Natural killer cell (primary cell): ENCODE results near the gene CAMTA1. TPM values are rescaled to one million over a fixed set of nuclear protein-coding genes. Genes with fewer than 3 reads are reported as not detected.

ENCODE experiments used
- ATAC-seq, 3 donors: fragments of 150-1000 bp in 2 of 3; fragments of 200-7000 bp in 1 of 3; cut with Tn5 transposase; 1 replicate in 1 of 3; 2 replicates in 2 of 3; pipeline ENCODE4 v1.10.0; 2021; ENCODE audit warnings: mild to moderate bottlenecking in 2 of 3, moderate library complexity in 2 of 3
- DNase-seq, 2 donors: peaks; one replicate each; pipeline versions ENCODE4 v3.0.0 to v3.0.0-alpha.2; 2013 to 2021; ENCODE audit warnings: mixed read lengths in 1 of 2
- H3K27ac ChIP-seq: one replicate; pipeline ENCODE4 v1.5.1; 2013; ENCODE audit warnings: mild to moderate bottlenecking, low read length
- H3K27me3 ChIP-seq: one replicate; pipeline ENCODE4 v1.6.1; 2013; ENCODE audit warnings: low read length; ENCODE audit not compliant: control insufficient read depth, insufficient read depth
- H3K36me3 ChIP-seq: one replicate; pipeline ENCODE4 v1.6.1; 2013; ENCODE audit warnings: low read length; ENCODE audit not compliant: control insufficient read depth, insufficient read depth
- H3K4me1 ChIP-seq: one replicate; pipeline ENCODE4 v1.6.1; 2013; ENCODE audit warnings: low read length; ENCODE audit not compliant: control insufficient read depth, insufficient read depth
- H3K4me3 ChIP-seq: one replicate; pipeline ENCODE4 v1.5.1; 2013; ENCODE audit warnings: low read length
- H3K9me3 ChIP-seq: one replicate; pipeline ENCODE4 v1.6.1; 2013; ENCODE audit warnings: low read length; ENCODE audit not compliant: control insufficient read depth, insufficient read depth
- H3K27ac Mint-ChIP-seq, 2 donors: one replicate each; pipeline ENCODE4 v1.8.0; 2022; ENCODE audit warnings: mild to moderate bottlenecking in 2 of 2, mixed read lengths in 2 of 2, moderate library complexity in 1 of 2
- H3K27me3 Mint-ChIP-seq, 2 donors: one replicate each; pipeline ENCODE4 v1.8.0; 2022; ENCODE audit warnings: low read depth in 2 of 2, mixed read lengths in 2 of 2
- H3K36me3 Mint-ChIP-seq: one replicate; pipeline ENCODE4 v1.8.0; 2022; ENCODE audit warnings: mixed read lengths
- H3K4me1 Mint-ChIP-seq, 2 donors: one replicate each; pipeline ENCODE4 v1.8.0; 2022; ENCODE audit warnings: mixed read lengths in 2 of 2
- H3K4me3 Mint-ChIP-seq: one replicate; pipeline ENCODE4 v1.8.0; 2022; ENCODE audit warnings: mild to moderate bottlenecking, moderate library complexity, mixed read lengths
- H3K9me3 Mint-ChIP-seq, 2 donors: one replicate each; pipeline ENCODE4 v1.8.0; 2022; ENCODE audit warnings: mixed read lengths in 2 of 2
- WGBS: methylation state at CpG from one replicate; pipeline ENCODE4 v1.1.7; 2013; ENCODE audit warnings: missing lambda C conversion rate; ENCODE audit not compliant: insufficient coverage; 5-methylcytosine and 5-hydroxymethylcytosine counted together
- intact Hi-C: fragments of 100-400 bp; cut with micrococcal nuclease; formaldehyde crosslinking; loops from one replicate; pipeline ENCODE4 v1.14.2; 2022
- total RNA-seq, 4 donors: library from RNA; stranded (reverse); fragments of 120-200 nt in 1 of 4; gene quantifications; one replicate each; pipeline versions ENCODE4 v1.2.3 to v1.2.4, GENCODE V29; 2013 to 2022
- TF ChIP-seq, protein P1 (sequence below): fragments of 200-600 bp; IDR thresholded peaks from one replicate; pipeline ENCODE4 v1.8.0; 2022; ENCODE audit warnings: antibody characterized with exemption

CAMTA1 gene
- total RNA-seq, 3 donors from 2014 or later (not counting 1 experiment from before 2014, with no cell fraction given), result 40.6 to 53.3 (median 44.9) TPM

DNA sequence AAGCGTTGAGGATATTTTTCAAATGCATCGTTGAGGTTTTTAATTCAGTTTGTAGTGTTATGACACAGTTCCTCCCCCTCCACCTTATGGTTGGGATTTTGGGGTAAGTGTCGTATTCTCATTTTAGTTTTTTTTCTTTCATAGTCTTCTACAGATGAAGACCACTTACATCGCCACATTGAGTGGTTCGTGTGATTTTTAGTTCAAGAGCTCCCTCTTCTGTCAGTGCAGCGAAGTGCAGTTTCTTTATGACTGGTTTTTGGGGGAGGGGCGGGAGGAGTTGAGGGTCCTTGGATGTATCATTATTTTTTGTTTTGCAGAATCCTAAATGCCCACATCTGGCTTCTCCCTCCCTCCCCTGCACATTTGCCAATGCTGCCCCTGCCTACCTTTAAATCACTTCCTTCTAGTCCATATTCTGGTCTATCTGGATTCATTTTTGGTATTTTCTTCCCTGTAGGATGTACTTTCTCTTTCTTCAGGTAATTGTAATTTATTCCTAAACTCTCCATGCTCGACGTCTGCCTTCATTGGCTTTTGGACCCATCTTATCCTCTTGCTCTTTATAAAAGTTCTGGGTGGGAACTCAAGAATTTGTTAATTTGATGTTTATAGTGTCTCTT is 433.1 kb downstream of the CAMTA1 start:
- intact Hi-C loops, result no loop called here
- DNase-seq, result peak in 1 of 2 donors; percentile 47
- Mint-ChIP-seq H3K27me3 (peaks cover 13 to 31% of the 10 kb centered on the region in 2 donors), H3K9me3 (no peaks in the 10 kb centered on the region), H3K27ac (no peak overlapping the region), H3K4me1 (no peaks in the 10 kb centered on the region), H3K36me3 (no peaks in the 10 kb centered on the region), H3K4me3 (no peak overlapping the region)
- Histone ChIP-seq H3K9me3 (no peaks in the 10 kb centered on the region), H3K4me1 (no peaks in the 10 kb centered on the region), H3K36me3 (no peaks in the 10 kb centered on the region), H3K27me3 (no peaks in the 10 kb centered on the region), H3K4me3 (no peak overlapping the region), H3K27ac (no peak overlapping the region)
- ATAC-seq, result no peak
- WGBS, result 100% methylated on average over 1 of the region's 9 CpGs
- TF ChIP-seq, protein P1, sequence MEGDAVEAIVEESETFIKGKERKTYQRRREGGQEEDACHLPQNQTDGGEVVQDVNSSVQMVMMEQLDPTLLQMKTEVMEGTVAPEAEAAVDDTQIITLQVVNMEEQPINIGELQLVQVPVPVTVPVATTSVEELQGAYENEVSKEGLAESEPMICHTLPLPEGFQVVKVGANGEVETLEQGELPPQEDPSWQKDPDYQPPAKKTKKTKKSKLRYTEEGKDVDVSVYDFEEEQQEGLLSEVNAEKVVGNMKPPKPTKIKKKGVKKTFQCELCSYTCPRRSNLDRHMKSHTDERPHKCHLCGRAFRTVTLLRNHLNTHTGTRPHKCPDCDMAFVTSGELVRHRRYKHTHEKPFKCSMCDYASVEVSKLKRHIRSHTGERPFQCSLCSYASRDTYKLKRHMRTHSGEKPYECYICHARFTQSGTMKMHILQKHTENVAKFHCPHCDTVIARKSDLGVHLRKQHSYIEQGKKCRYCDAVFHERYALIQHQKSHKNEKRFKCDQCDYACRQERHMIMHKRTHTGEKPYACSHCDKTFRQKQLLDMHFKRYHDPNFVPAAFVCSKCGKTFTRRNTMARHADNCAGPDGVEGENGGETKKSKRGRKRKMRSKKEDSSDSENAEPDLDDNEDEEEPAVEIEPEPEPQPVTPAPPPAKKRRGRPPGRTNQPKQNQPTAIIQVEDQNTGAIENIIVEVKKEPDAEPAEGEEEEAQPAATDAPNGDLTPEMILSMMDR, result peak; percentile 44

DNA sequence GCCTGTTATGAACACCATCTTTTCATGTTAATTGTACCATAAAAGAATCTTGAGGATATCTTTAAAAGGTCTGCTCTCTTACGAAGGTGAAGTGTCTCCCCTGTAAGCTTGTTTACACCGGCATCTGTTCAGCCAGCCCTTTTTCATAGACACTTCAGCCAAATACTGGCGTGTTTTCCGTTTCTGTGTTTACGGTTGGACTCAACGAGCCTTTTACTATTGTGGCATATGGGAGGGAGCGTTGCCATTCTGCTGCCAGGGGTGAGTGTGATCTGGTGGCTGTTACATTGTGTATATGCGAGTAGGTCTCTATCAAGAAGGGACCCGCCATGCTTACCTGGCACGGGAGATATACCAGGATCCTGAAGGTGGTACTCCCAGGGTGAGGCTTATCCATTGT is 433.8 kb downstream of the CAMTA1 start:
- H3K4me3 Mint-ChIP-seq, result no peak overlapping the region
- intact Hi-C loops, result no loop called here

DNA sequence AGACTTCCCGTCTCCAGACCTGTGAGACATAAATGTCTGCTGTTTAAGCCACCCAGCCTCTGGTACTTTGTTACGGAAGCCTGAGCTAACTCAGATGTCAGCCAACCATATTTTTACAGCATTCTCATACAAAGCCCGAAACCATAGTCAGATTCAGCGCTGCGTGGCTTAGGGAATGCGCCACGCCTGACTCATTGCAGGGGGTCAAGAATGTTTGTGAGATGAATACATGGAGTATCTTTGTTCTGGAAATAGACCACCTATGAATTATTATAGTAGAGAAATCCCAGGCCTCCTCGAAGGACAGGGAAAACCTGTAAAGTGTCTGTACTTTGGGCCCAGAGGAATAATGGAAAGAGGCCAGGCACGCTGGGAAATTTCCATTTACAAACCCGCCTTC is 434.8 kb downstream of the CAMTA1 start:
- Mint-ChIP-seq H3K9me3 (no peaks in the 10 kb centered on the region), H3K27ac (no peak overlapping the region), H3K4me1 (no peaks in the 10 kb centered on the region), H3K36me3 (no peaks in the 10 kb centered on the region), H3K27me3 (peaks cover 13 to 24% of the 10 kb centered on the region in 2 donors), H3K4me3 (no peak overlapping the region)
- Histone ChIP-seq H3K9me3 (no peaks in the 10 kb centered on the region), H3K27ac (no peak overlapping the region), H3K36me3 (no peaks in the 10 kb centered on the region), H3K4me3 (no peak overlapping the region), H3K27me3 (no peaks in the 10 kb centered on the region), H3K4me1 (no peaks in the 10 kb centered on the region)
- intact Hi-C loops, result no loop called here
- TF ChIP-seq, protein P1, result no peak
- 91% methylated on average over 10 of the region's 10 CpGs for WGBS
- DNase-seq, result no peak
- no peak for ATAC-seq

More for the DNA sequence above, 433.8 kb downstream of the CAMTA1 start:
- Histone ChIP-seq H3K9me3 (no peaks in the 10 kb centered on the region), H3K4me3 (no peak overlapping the region), H3K4me1 (no peaks in the 10 kb centered on the region), H3K27ac (no peak overlapping the region), H3K36me3 (no peaks in the 10 kb centered on the region), H3K27me3 (no peaks in the 10 kb centered on the region)
- 89% methylated on average over 10 of the region's 10 CpGs for WGBS
- no peak for ATAC-seq
- DNase-seq, result no peak
- H3K4me1 Mint-ChIP-seq, result no peaks in the 10 kb centered on the region
- peaks cover 13 to 31% of the 10 kb centered on the region in 2 donors for H3K27me3 Mint-ChIP-seq
- H3K27ac Mint-ChIP-seq, result no peak overlapping the region
- no peaks in the 10 kb centered on the region for H3K36me3 Mint-ChIP-seq
- no peaks in the 10 kb centered on the region for H3K9me3 Mint-ChIP-seq
- TF ChIP-seq, protein P1, result no peak

DNA sequence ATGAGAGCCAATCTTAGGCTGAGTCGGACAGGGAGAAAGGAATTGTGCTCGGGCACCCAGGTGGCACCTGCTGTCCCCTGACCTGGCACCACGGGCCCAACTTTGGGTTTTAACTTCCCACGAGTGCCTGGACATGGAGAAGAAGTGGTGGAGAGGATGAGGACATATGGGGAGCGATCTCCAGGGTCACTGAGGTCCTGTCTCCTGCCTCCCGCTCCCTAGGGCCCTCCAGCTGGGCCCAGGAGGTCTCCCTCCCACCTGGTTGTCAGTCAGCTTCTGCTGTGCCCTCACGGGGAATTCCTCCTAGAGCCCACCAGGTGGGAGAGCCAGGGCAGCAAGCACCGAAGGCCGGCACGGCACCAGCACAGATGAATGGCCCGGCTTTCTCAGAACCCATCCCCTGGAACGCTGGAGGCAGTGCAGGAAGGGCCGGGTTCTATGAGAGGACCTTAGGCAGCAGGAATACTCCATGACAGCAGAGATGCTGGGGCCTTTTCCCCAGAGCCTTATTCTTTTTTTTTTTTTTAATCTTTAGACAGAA is 435.5 kb downstream of the CAMTA1 start:
- Mint-ChIP-seq H3K4me1 (no peaks in the 10 kb centered on the region), H3K27ac (no peak overlapping the region), H3K9me3 (no peaks in the 10 kb centered on the region), H3K4me3 (no peak overlapping the region), H3K36me3 (no peaks in the 10 kb centered on the region), H3K27me3 (peaks cover 13 to 23% of the 10 kb centered on the region in 2 donors)
- H3K27me3 ChIP-seq, result no peaks in the 10 kb centered on the region
- no peaks in the 10 kb centered on the region for H3K9me3 ChIP-seq
- intact Hi-C loops, result no loop called here
- H3K36me3 ChIP-seq, result no peaks in the 10 kb centered on the region
- DNase-seq (no peak), ATAC-seq (no peak)
- WGBS, result 82% methylated on average over 13 of the region's 13 CpGs
- no peak overlapping the region for H3K4me3 ChIP-seq
- TF ChIP-seq, protein P1, result no peak
- no peaks in the 10 kb centered on the region for H3K4me1 ChIP-seq
- no peak overlapping the region for H3K27ac ChIP-seq
